Activated naive CD8-positive, alpha-beta T cell treated with anti-CD3 and anti-CD28 coated beads, Interleukin-2, amount 50 U/mL, for 24 hours (primary cell): ENCODE data around the gene SPRTN.

ENCODE experiments used
- ATAC-seq: fragments of 150-1000 bp; cut with Tn5 transposase; one replicate; pipeline ENCODE4 v1.10.0; 2021
- DNase-seq: peaks from one replicate; pipeline ENCODE4 v3.0.0; 2021
- H3K27ac Mint-ChIP-seq: one replicate; pipeline ENCODE4 v1.8.0; 2021; ENCODE audit warnings: mild to moderate bottlenecking, mixed read lengths
- H3K27me3 Mint-ChIP-seq: one replicate; pipeline ENCODE4 v1.8.0; 2021; ENCODE audit warnings: mixed read lengths
- H3K36me3 Mint-ChIP-seq: one replicate; pipeline ENCODE4 v1.8.0; 2021; ENCODE audit warnings: low read depth, mixed read lengths
- H3K4me1 Mint-ChIP-seq: one replicate; pipeline ENCODE4 v1.8.0; 2021; ENCODE audit warnings: mixed read lengths
- H3K4me3 Mint-ChIP-seq: one replicate; pipeline ENCODE4 v1.8.0; 2021; ENCODE audit warnings: mild to moderate bottlenecking, moderate library complexity, mixed read lengths
- H3K9me3 Mint-ChIP-seq: one replicate; pipeline ENCODE4 v1.8.0; 2021; ENCODE audit warnings: mixed read lengths

Gene SPRTN

DNA sequence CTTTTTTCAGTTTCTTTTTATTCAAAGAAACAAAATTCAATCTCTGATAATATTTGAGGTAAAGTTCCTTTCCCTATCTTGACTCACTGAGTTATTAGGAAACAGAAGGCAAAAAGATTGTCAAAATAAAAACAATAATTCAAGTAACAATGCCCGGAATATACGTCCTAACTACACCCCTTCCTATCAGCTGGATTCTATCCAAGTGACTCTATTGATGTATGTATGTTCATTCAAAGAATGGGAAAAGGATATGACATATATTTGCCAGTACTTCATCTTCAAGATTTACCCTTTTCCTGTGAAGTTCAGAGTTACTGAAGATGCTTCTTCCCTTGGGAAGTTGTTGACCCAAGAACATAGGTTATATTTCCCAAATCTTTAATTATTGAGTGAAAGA, 13.7 kb downstream of the SPRTN start:
- ATAC-seq = no peak
- H3K4me1 Mint-ChIP-seq = no peaks in the 10 kb centered on the region
- no peaks in the 10 kb centered on the region for H3K27me3 Mint-ChIP-seq
- H3K4me3 Mint-ChIP-seq = no peak overlapping the region
- no peaks in the 10 kb centered on the region for H3K9me3 Mint-ChIP-seq
- H3K36me3 Mint-ChIP-seq = peaks cover 18% of the 10 kb centered on the region
- DNase-seq = no peak
- H3K27ac Mint-ChIP-seq = no peak overlapping the region

DNA sequence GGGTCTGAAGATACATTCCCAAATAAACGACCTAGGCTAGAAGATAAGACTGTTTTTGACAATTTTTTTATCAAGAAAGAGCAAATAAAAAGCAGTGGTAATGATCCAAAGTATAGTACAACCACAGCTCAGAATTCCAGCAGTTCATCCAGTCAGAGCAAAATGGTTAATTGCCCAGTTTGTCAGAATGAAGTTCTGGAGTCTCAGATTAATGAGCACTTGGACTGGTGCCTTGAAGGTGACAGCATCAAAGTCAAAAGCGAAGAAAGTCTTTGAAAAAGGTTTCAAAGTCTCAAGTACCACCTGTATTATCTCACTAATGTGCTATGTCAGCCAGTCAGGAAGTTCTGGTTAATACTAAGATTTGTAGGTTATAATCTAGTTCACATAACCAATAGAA, 15.0 kb downstream of the SPRTN start:
- no peak overlapping the region for H3K27ac Mint-ChIP-seq
- peaks cover 13% of the 10 kb centered on the region for H3K36me3 Mint-ChIP-seq

DNA sequence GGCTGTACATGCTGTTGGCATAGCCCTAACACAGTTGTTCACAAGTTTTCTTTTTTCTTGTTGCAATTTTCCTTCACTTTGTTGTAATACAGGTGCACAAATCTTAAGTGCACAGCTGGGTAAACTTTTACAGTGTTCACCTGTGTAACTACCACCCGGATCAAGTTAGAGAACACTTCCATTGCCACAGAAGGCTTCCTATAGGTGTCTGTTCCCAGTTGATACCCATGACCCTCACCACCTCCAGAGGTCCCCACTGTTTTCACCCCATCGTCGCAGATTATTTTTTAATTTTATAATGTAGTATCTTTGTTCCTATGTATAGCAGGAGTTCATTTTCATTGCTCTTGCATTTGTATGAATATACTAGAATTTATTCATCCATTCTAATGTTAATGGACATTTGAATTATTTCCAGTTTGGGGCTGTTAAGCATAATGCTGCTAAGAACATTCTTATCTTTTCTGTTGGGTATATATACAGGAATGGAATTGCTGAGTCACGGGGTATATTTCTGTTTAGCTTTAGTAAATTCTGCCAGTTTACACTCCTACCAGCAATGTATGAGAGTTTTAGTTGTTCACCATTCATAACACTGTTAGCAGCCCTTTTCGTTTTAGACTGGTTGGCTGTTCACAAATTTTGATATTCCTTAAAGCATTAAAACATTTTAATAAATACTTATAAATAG, 16.4 kb downstream of the SPRTN start:
- peaks cover 5% of the 10 kb centered on the region for H3K4me1 Mint-ChIP-seq
- no peaks in the 10 kb centered on the region for H3K27me3 Mint-ChIP-seq
- H3K9me3 Mint-ChIP-seq = no peaks in the 10 kb centered on the region
- DNase-seq (no peak), ATAC-seq (no peak)
- no peak overlapping the region for H3K4me3 Mint-ChIP-seq
- no peak overlapping the region for H3K27ac Mint-ChIP-seq
- H3K36me3 Mint-ChIP-seq = peaks cover 9% of the 10 kb centered on the region

More for the DNA sequence above, 15.0 kb downstream of the SPRTN start:
- Mint-ChIP-seq H3K27me3 (no peaks in the 10 kb centered on the region), H3K9me3 (no peaks in the 10 kb centered on the region), H3K4me3 (no peak overlapping the region), H3K4me1 (peaks cover 4% of the 10 kb centered on the region)
- DNase-seq (no peak), ATAC-seq (no peak)

DNA sequence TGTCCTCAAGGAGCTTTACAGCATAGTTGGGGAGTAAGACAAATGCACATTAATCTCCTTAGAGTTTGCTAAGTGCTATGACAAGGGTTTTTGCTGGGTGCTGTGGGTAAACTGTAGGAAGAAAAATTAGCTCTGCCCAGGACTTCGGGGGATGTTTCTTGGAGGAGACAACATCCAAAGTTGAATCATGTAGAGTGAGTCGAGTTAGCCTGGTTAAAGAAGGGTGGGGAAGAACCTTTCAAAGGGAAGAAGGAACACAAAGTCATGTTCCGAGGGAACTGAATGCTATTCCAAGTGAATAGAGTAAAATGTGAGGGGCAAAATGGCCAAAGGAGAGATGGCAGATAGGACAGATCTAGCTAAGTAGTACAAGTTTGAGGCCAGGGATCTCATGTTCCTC, 17.1 kb downstream of the SPRTN start:
- no peaks in the 10 kb centered on the region for H3K27me3 Mint-ChIP-seq
- DNase-seq (no peak), ATAC-seq (no peak)
- H3K9me3 Mint-ChIP-seq = no peaks in the 10 kb centered on the region
- H3K4me1 Mint-ChIP-seq = peaks cover 5% of the 10 kb centered on the region
- no peak overlapping the region for H3K27ac Mint-ChIP-seq
- H3K4me3 Mint-ChIP-seq = no peak overlapping the region
- peaks cover 8% of the 10 kb centered on the region for H3K36me3 Mint-ChIP-seq

DNA sequence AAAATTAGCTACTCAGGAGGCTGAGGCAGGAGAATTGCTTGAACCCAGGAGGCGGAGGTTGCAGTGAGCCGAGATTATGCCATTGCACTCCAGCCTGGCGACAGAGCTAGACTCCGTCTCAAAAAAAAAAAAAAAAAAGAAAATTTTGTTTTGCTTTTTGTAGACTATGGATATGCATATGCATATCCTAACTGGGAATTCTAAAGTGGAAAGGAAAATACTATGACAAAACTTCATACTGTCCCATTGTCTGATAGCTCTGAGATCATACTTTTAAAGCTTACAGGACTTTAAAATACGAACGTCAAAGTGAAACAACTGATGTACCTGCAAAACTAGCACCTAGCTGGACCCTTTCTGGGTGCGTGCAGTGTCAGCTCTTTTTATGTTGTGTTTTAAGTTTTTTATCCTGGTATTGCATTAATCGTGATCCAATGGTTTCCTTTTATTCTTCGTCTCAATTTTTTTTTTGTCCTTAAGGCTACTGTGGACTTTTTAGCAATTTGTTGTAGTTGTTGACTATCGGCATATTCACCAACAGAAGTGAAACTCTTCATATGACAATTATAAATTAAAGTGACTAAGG, 19.2 kb downstream of the SPRTN start:
- DNase-seq (no peak), ATAC-seq (no peak)
- Mint-ChIP-seq H3K4me3 (no peak overlapping the region), H3K36me3 (peaks cover 10% of the 10 kb centered on the region), H3K4me1 (peaks cover 5% of the 10 kb centered on the region), H3K9me3 (no peaks in the 10 kb centered on the region), H3K27me3 (no peaks in the 10 kb centered on the region), H3K27ac (no peak overlapping the region)

GRCh38 chr1:231357831-231358354, 19.8 kb downstream of the SPRTN start:
- DNase-seq = peak; percentile 22
- no peaks in the 10 kb centered on the region for H3K9me3 Mint-ChIP-seq
- ATAC-seq = peak; percentile 74
- no peaks in the 10 kb centered on the region for H3K27me3 Mint-ChIP-seq
- H3K4me1 Mint-ChIP-seq = peaks cover 5% of the 10 kb centered on the region
- H3K4me3 Mint-ChIP-seq = no peak overlapping the region
- no peak overlapping the region for H3K27ac Mint-ChIP-seq
- peaks cover 12% of the 10 kb centered on the region for H3K36me3 Mint-ChIP-seq

DNA sequence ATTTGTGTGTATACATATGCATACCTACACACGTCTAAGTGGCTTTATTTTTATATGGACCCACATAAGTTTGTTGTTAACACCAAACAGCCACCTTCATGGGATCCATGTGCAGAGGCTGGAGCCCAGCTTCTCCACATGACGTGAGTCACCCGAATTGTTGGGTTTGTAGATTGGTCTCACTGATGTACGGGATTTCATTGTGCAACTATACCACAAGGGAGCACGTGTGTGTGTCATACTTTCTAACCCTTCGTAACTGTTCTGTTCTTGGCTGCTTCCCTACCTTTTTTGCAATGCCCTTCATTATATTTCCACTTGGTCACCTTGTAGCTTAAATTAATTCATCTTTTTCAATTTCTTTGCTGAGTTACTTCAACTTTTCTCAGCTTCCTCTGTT, 21.0 kb downstream of the SPRTN start:
- H3K27me3 Mint-ChIP-seq = no peaks in the 10 kb centered on the region
- H3K4me1 Mint-ChIP-seq = peaks cover 5% of the 10 kb centered on the region
- no peak overlapping the region for H3K4me3 Mint-ChIP-seq
- H3K9me3 Mint-ChIP-seq = no peaks in the 10 kb centered on the region
- no peak overlapping the region for H3K27ac Mint-ChIP-seq
- DNase-seq (no peak), ATAC-seq (peak; percentile 47)
- H3K36me3 Mint-ChIP-seq = peaks cover 12% of the 10 kb centered on the region

DNA sequence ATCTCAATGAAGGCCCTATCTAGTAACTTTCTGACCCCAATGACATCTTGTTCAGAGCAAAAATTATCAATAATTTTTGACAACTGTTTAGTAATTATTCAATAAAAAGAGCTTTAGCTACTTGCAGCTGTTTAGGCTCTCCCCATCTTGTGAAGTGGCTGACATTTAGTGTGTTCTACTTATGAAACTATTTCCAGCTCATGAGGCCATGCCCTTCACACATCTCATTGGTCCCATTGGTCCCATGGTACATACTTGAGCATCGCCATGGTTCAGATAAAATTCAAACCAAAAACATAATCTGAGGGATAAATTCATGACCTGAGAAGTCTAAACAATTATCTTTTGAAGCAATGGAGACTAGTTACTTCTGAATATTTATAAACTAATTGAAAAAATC, 24.2 kb downstream of the SPRTN start:
- DNase-seq = no peak
- no peak overlapping the region for H3K27ac Mint-ChIP-seq
- peaks cover 5% of the 10 kb centered on the region for H3K4me1 Mint-ChIP-seq
- no peak for ATAC-seq
- H3K9me3 Mint-ChIP-seq = no peaks in the 10 kb centered on the region
- H3K27me3 Mint-ChIP-seq = no peaks in the 10 kb centered on the region
- H3K4me3 Mint-ChIP-seq = no peak overlapping the region
- peaks cover 18% of the 10 kb centered on the region for H3K36me3 Mint-ChIP-seq

DNA sequence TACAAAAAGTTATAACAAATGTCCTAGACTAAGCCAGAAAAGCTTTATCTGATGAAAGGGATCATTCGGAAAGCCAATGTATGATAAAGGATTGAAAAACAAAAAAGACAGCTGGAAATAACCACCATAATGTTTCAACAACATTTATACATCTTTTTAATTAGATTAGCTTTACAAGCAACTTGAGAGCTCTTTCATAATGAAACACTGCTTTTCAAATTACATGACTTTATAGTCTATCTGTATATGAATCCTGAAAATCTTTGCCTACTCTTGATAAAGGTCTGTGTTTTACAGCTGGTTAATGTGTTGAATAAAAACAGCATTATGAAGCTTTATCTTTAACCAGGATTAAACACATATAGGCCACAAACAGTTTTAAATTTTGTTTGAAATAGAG, 25.5 kb downstream of the SPRTN start:
- no peaks in the 10 kb centered on the region for H3K27me3 Mint-ChIP-seq
- no peaks in the 10 kb centered on the region for H3K4me1 Mint-ChIP-seq
- no peak overlapping the region for H3K27ac Mint-ChIP-seq
- DNase-seq = no peak
- no peak for ATAC-seq
- no peak overlapping the region for H3K4me3 Mint-ChIP-seq
- H3K36me3 Mint-ChIP-seq = peaks cover 25% of the 10 kb centered on the region
- no peaks in the 10 kb centered on the region for H3K9me3 Mint-ChIP-seq

GRCh38 chr1:231364192-231364591, 26.1 kb downstream of the SPRTN start:
- DNase-seq = no peak
- Mint-ChIP-seq H3K27me3 (no peaks in the 10 kb centered on the region), H3K27ac (no peak overlapping the region), H3K4me3 (no peak overlapping the region), H3K4me1 (no peaks in the 10 kb centered on the region), H3K9me3 (no peaks in the 10 kb centered on the region), H3K36me3 (peaks cover 27% of the 10 kb centered on the region)
- ATAC-seq = no peak

DNA sequence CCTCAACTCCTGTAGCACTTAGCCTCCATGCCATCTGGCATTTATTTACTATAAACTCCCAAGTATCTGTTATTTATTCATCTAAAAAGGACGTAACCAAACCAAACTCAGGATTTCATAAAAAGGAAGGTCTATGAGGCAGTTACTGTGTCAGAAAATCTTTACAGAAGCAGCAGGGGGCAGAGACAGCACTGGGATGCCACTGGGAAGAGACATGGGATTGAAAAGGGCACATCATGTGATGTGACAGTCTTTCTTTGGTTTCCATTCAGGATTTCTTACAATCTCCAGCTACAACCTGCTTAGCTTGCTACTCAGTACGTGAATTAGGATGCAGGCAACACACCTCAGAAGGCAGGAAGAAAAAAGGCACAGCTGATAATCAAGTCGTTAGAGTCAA, 31.2 kb downstream of the SPRTN start:
- H3K27ac Mint-ChIP-seq = peak overlapping the region; percentile 2
- no peak overlapping the region for H3K4me3 Mint-ChIP-seq
- no peaks in the 10 kb centered on the region for H3K9me3 Mint-ChIP-seq
- H3K36me3 Mint-ChIP-seq = peaks cover 18% of the 10 kb centered on the region
- ATAC-seq (no peak), DNase-seq (no peak)
- no peaks in the 10 kb centered on the region for H3K27me3 Mint-ChIP-seq
- H3K4me1 Mint-ChIP-seq = no peaks in the 10 kb centered on the region

DNA sequence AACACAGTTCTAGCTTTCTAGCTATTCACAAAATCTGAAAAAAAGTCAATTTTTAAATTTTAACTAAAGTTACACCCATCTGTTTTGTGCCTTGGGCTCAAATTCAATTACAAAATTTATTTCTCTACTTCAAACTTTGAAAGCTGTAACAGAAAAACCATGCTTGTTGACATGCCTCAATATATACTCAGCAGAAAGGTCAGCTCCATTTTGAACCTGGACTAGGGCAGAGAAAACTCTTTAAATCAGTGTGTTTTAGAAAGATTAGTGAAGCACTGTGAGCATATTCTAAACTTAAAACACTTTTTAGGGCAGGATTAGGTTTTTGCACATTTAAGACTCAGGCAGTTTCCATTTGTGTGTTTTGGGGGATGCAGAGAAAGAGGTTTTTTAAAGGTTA, 34.4 kb downstream of the SPRTN start:
- no peak for DNase-seq
- Mint-ChIP-seq H3K4me3 (no peak overlapping the region), H3K27ac (no peak overlapping the region), H3K4me1 (peaks cover 14% of the 10 kb centered on the region), H3K9me3 (no peaks in the 10 kb centered on the region), H3K36me3 (peaks cover 10% of the 10 kb centered on the region), H3K27me3 (no peaks in the 10 kb centered on the region)
- ATAC-seq = no peak

DNA sequence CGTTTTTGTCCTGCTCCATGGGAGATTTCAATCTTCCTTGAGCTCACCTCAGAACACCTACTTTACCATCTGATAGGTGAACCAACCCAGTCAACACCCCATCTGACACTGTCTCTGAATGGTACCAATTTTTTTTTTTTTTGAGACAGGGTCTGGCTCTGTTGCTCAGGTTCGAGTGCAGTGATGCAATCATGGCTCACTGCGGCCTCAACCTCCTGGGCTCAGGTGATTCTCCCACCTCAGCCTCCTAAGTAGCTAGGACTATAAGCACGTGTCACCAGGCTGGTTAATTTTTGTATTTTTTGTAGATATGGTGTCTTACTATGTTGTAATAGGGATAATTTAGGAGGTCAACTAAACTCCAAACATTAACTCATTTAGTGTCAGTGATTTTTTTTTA, 36.3 kb downstream of the SPRTN start:
- no peak overlapping the region for H3K27ac Mint-ChIP-seq

GRCh38 chr1:231376101-231376500, 38.0 kb downstream of the SPRTN start:
- Mint-ChIP-seq H3K4me3 (no peak overlapping the region), H3K36me3 (no peaks in the 10 kb centered on the region), H3K27me3 (no peaks in the 10 kb centered on the region), H3K27ac (no peak overlapping the region), H3K9me3 (no peaks in the 10 kb centered on the region), H3K4me1 (peaks cover 35% of the 10 kb centered on the region)
- DNase-seq = no peak
- no peak for ATAC-seq

More for the DNA sequence above, 36.3 kb downstream of the SPRTN start:
- Mint-ChIP-seq H3K9me3 (no peaks in the 10 kb centered on the region), H3K27me3 (no peaks in the 10 kb centered on the region), H3K36me3 (peaks cover 2% of the 10 kb centered on the region), H3K4me3 (no peak overlapping the region), H3K4me1 (peaks cover 29% of the 10 kb centered on the region)
- no peak for DNase-seq
- no peak for ATAC-seq

DNA sequence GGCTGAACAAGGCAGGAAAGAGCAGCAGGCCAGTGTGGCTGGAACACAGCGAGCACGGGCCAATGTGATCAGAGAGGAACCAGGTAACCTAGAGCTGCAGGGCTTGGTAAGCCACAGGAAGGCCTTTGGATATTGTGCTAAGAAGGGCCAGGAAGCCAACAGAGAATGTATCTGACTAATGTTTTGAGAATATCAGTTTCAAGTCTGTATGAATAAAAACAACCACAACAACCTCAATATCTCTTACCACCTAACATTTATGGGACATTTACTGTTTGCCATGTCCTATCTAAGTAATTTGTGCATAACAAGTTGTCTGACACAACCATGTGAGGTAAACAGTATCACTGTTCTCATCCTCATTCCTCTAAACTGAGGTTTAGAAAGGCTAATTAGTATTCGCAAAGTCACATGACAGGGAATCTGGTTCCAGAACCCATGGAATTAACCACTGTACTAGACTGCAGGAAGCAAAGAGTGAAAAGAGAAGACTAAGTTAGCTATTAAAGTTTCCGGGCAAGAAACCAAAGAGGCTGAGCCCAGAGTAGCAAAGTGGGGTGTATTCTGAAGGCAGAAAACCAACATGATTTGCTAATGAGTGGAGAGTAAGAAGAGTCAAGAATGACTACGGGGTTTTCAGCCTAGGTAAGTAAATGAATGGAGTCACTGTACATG, 38.9 kb downstream of the SPRTN start:
- Mint-ChIP-seq H3K36me3 (no peaks in the 10 kb centered on the region), H3K4me3 (no peak overlapping the region), H3K4me1 (peaks cover 35% of the 10 kb centered on the region), H3K27ac (no peak overlapping the region), H3K27me3 (no peaks in the 10 kb centered on the region), H3K9me3 (no peaks in the 10 kb centered on the region)
- ATAC-seq (peak; percentile 77), DNase-seq (no peak)
